Activated T-cell treated with anti-CD3 and anti-CD28 coated beads for 48 hours (primary cell): ENCODE measurements around the gene MUC5AC.
"Not testable (repeated sequence)": the region's sequence is repeated elsewhere in the genome, so short reads cannot be mapped to it uniquely, and the experiment has no call there.

Source experiments
- DNase-seq: peaks from one replicate; pipeline ENCODE4 v3.0.0-alpha.2; 2020; ENCODE audit warnings: low read depth

MUC5AC gene

GRCh38 chr11:1162491-1163311 lies 4.9 kb downstream of the MUC5AC start:
- DNase-seq = no peak

GRCh38 chr11:1163321-1163910 lies 5.7 kb downstream of the MUC5AC start:
- DNase-seq = no peak

- no peak for DNase-seq
Observed at GRCh38 chr11:1163911-1164735, 6.4 kb downstream of the MUC5AC start.

- not testable (repeated sequence) for DNase-seq
Observed at GRCh38 chr11:1164779-1165255, 7.1 kb downstream of the MUC5AC start.

- no peak for DNase-seq
Observed at GRCh38 chr11:1165256-1166041, 7.7 kb downstream of the MUC5AC start.

- no peak for DNase-seq
Observed at GRCh38 chr11:1167256-1167655, 9.5 kb downstream of the MUC5AC start.

GRCh38 chr11:1167751-1168231 lies 10.0 kb downstream of the MUC5AC start:
- no peak for DNase-seq

- no peak for DNase-seq
Observed at GRCh38 chr11:1168256-1168655, 10.5 kb downstream of the MUC5AC start.

GRCh38 chr11:1168721-1169161 lies 11.0 kb downstream of the MUC5AC start:
- DNase-seq = no peak

GRCh38 chr11:1171223-1171984 lies 13.7 kb downstream of the MUC5AC start:
- DNase-seq = no peak

- no peak for DNase-seq
Observed at GRCh38 chr11:1171985-1172728, 14.4 kb downstream of the MUC5AC start.

GRCh38 chr11:1172729-1173117 lies 15.0 kb downstream of the MUC5AC start:
- no peak for DNase-seq

GRCh38 chr11:1173396-1173795 lies 15.6 kb downstream of the MUC5AC start:
- DNase-seq = not testable (repeated sequence)

- DNase-seq = no peak
Observed at GRCh38 chr11:1174441-1175370, 17.0 kb downstream of the MUC5AC start.

- no peak for DNase-seq
Observed at GRCh38 chr11:1175461-1176223, 17.9 kb downstream of the MUC5AC start.

- no peak for DNase-seq
Observed at GRCh38 chr11:1176224-1177019, 18.7 kb downstream of the MUC5AC start.

GRCh38 chr11:1177020-1177770 lies 19.4 kb downstream of the MUC5AC start:
- DNase-seq = no peak
